Right renal pelvis (tissue), 4 donors: ENCODE results near the gene PPFIBP1. TPM values are rescaled to one million over a fixed set of nuclear protein-coding genes. Genes with fewer than 3 reads are reported as not detected.
A peak's percentile ranks its signal among the peaks of the same experiment; 100 is the strongest.

Experiments used
- DNase-seq, 4 donors: peaks; one replicate each; pipeline ENCODE4 v3.0.0-alpha.2; 2013; ENCODE audit warnings: low read depth in 4 of 4, low spot score in 3 of 4, missing footprints in 1 of 4
- polyA plus RNA-seq, 4 donors: library from polyadenylated mRNA; unstranded; fragments of 120-200 nt; gene quantifications; one replicate each; pipeline ENCODE4 v1.2.1, GENCODE V29; 2013; ENCODE audit not compliant: insufficient read length in 4 of 4

The PPFIBP1 gene
- polyA plus RNA-seq, 4 donors, result 62.1 to 93.3 (median 78.0) TPM

GRCh38 chr12:27689558-27690180, 165.7 kb downstream of the PPFIBP1 start:
- DNase-seq, result no peak

GRCh38 chr12:27693403-27693802, 169.4 kb downstream of the PPFIBP1 start:
- no peak for DNase-seq

- no peak for DNase-seq
Measured at GRCh38 chr12:27695556-27696292, 171.7 kb downstream of the PPFIBP1 start.

DNA sequence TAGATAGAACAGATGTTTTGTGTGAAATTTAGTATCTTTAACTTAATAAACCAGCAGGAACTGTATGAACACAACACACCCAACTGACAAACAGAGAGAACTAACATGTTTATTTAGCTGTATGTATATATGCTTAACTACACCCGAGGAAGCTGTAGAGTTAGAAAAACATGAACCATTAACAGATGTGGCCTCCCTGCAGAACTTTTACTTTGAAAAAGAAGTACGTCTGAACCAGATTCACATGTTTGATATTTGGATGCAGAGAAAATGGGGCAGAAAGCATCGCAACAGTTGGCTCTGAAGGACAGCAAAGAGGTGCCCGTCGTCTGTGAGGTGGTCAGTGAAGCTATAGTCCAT, 172.3 kb downstream of the PPFIBP1 start, which contains the start of gene REP15:
TSS of gene REP15 (plus strand) at position 155 of the 360 bp plus-strand sequence. CDS start at position 271, 116 bp downstream.
- no peak for DNase-seq

DNA sequence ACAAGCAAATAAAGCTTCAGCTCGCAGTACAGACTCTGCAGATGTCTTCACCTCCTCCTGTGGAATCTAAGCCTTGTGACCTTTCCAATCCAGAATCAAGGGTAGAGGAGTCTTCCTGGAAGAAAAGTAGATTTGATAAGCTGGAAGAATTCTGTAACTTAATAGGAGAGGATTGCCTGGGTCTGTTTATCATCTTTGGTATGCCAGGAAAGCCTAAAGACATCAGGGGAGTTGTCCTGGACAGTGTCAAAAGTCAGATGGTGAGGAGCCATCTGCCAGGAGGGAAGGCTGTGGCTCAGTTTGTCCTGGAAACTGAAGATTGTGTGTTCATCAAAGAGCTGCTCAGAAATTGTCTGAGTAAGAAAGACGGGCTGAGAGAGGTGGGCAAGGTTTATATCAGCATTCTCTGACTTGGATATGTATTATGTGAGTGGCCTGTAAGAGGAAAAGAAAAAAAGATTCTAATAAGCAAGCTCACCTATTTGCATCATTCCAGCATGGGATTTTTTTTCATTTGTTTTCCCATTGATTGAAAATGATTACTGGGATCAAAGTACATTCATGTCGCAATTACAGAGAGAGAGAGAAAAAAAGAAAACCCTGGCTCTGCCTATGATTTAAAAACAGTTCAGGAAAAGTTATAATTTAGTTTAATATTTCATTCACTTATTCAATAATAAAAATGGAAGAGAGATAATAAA, 173.0 kb downstream of the PPFIBP1 start:
- no peak for DNase-seq

DNA sequence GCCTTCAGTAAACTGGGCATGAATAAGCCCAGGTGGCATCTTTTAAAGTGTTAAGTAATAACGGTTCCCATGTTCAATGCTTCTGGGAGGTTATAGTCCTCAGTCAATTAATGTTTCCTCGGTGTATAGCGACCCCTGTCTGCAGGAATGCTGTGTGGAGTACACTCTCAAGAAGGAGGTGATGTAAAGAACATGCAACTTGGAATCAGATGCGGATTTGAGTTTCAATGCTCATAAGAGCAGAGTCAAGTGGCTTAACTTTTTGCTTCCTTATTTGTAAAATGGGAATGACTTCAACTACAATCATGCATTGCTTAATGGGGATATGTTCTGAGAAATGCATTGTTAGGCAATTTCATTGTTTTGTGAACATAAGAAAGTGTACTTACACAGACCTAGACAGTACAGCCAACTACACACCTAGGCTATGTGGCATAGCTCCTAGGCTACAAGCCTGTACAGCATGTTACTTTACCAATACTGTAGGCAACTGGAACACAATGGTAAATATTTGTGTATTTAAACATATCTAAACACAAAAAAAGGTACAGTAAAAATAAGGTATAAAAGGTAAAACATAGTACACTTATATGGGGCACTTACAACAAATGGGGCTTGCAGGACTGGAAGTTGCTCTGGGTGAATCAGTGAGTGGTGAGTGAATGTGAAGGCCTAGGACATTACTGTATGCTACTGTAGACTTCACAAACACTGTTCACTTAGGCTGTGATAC, 179.9 kb downstream of the PPFIBP1 start:
- DNase-seq, result peak; percentile 60 to 66 (median 60)

GRCh38 chr12:27705263-27705662, 181.3 kb downstream of the PPFIBP1 start:
- DNase-seq, result no peak

DNA sequence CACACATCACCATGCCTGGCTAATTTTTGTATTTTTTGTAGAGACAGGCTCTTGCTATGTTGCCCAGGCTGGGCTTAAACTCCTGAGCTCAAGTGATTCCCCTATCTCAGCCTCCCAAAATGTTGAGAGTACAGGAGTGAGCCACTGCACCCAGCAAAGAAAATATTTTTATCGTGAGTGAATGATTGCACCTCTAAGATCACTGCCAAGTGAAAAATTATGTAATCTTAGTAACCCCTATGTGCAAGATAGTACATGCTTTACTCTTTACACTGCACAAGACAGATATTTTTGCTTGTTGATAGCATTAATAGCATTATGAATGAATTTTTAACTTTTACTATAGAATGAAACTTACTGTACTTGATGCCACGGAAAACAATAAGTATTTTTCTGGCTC, 183.2 kb downstream of the PPFIBP1 start:
- no peak for DNase-seq

DNA sequence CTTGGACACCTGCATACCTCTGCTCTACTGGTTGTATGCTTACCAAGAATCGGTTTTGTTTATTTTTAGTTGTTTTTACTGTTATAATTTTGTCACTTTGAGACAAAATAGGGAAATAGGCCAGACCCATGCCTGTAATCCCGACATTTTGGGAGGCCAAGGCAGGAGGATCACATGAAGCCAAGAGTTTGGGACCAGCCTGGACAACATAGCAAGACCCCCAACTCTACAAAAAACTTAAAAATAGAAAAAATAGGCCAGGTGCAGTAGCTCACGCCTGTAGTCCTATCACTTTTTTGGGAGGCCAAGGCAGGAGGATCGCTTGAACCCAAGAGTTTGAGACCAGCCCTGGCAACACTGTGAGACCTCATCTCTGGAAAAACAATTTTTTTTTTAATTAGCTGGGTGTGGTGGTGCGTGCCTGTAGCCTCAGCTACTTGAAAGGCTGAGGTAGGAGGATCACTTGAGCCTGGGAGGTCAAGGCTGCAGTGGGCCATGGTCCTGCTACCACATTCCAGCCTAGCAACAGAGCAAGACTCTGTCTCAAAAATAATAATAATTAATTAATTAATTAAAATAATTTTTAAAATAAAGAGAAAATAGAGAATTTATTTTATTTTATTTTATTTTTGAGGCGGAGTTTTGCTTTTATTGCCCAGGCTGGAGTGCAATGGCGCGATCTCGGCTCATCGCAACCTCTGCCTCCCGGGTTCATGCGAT, 185.4 kb downstream of the PPFIBP1 start:
- no peak for DNase-seq

DNA sequence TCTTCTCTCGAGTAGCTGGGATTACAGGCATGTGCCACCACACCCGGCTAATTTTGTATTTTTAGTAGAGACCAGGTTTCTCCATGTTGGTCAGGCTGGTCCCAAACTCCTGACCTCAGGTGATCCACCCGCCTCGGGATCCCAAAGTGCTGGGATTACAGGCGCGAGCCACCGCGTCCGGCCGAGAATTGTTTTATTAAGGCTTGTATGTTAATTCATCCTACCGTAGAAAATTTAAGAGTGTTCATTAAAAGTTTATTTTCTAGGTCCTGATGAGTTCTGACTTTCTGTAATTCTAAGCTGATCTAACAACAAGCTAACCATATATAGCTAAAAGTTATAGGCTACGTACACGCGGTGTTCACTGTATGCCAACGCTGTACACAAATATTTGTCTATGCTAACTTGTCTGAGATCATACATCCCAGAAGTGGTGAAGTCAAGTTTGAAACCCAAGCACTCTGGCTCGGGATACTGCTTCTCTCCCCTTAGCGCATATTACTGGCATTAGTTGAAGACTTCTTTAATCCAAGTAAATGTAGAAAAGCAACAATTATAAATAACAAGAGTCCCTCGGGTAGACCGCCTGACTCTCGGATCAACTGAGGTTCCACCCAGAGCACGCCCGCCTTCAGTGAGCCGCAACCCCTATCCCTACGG, 186.1 kb downstream of the PPFIBP1 start:
- DNase-seq, result no peak

- peak; percentile 75 to 83 (median 80) for DNase-seq
Measured at GRCh38 chr12:27710592-27711316, 186.7 kb downstream of the PPFIBP1 start, which contains the start of gene MRPS35. MRPS35 (plus strand) TSS chr12:27710832; CDS start chr12:27710844, 12 bp downstream.

- no peak for DNase-seq
Measured at GRCh38 chr12:27711317-27711682, 187.3 kb downstream of the PPFIBP1 start.

- DNase-seq, result no peak
Measured at GRCh38 chr12:27711967-27712366, 188.0 kb downstream of the PPFIBP1 start.

DNA sequence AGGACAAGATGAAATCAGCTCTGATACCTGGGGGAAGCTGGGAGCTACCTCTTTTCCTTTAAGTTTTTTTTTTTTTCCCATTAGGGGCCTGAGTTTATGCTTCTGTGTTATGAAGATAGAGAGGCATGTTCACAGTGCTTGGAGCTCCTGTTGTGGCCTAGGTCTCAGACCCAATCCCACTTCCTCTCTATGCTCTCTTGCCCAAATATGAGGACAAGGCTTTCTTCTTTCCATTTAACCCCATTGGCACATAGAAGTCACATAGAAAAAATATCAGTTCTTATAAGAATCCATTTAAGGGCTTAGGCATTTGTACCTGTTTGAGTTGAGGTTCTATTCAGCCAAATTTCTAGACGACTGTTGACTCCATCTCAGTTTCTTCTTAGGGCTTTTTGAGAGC, 199.2 kb downstream of the PPFIBP1 start:
- DNase-seq, result no peak

GRCh38 chr12:27730097-27730588, 206.1 kb downstream of the PPFIBP1 start:
- no peak for DNase-seq

- DNase-seq, result no peak
Measured at GRCh38 chr12:27732281-27732680, 208.3 kb downstream of the PPFIBP1 start.

- no peak for DNase-seq
Measured at GRCh38 chr12:27733052-27733656, 209.1 kb downstream of the PPFIBP1 start.

GRCh38 chr12:27733791-27734190, 209.8 kb downstream of the PPFIBP1 start:
- DNase-seq, result no peak
